Pancreas (tissue), 10 donors: Measurements from ENCODE around the gene COTL1. TPM values are rescaled to one million over a fixed set of nuclear protein-coding genes. Genes with fewer than 3 reads are reported as not detected.
A peak's percentile ranks its signal among the peaks of the same experiment; 100 is the strongest.

Experiments
- ATAC-seq, 4 donors: fragments of 200-7000 bp; cut with Tn5 transposase; one replicate each; pipeline versions ENCODE4 v1.8.0 to v1.9.1; 2020; ENCODE audit warnings: mild to moderate bottlenecking in 4 of 4, moderate library complexity in 4 of 4
- DNase-seq, 6 donors: peaks; one replicate each; pipeline ENCODE4 v3.0.0-alpha.2; 2020
- FAIRE-seq: peaks from 2 replicates; lab custom pipeline; 2012; peaks lifted over from hg19 to GRCh38; lab: Jason Lieb, UNC
- H3K27ac ChIP-seq, 4 donors: fragments of 200-600 bp; sonication (generic); 1 replicate in 3 of 4; 2 replicates in 1 of 4; pipeline versions ENCODE4 v1.5.0 to v1.8.0; 2020
- H3K27me3 ChIP-seq, 4 donors: fragments of 200-600 bp; one replicate each; pipeline ENCODE4 v1.8.0; 2021
- H3K36me3 ChIP-seq, 3 donors: fragments of 200-600 bp; sonication (generic) in 1 of 3; one replicate each; pipeline versions ENCODE4 v1.5.0 to v1.8.0; 2020 to 2021
- H3K4me1 ChIP-seq, 3 donors: fragments of 200-600 bp; one replicate each; pipeline ENCODE4 v1.8.0; 2021
- H3K4me3 ChIP-seq, 4 donors: fragments of 200-600 bp; sonication (generic) in 2 of 4; one replicate each; pipeline versions ENCODE4 v1.5.0 to v1.8.0; 2020 to 2021
- H3K9me3 ChIP-seq, 4 donors: fragments of 200-600 bp; one replicate each; pipeline ENCODE4 v1.8.0; 2021
- WGBS, 2 donors: extraction: QIAGEN DNeasy Blood & Tissue Kit; methylation state at CpG; one replicate each; pipeline ENCODE4 v1.1.7; 2013; 5-methylcytosine and 5-hydroxymethylcytosine counted together
- intact Hi-C, 3 donors: fragments of 100-400 bp; cut with DNase I; formaldehyde crosslinking; loops; one replicate each; pipeline versions ENCODE4 v1.11.1 to v1.14.2; 2022
- polyA plus RNA-seq, 2 donors: library from polyadenylated mRNA; stranded (reverse); fragments of 200-250 nt; gene quantifications; one replicate each; pipeline ENCODE4 v1.2.3, GENCODE V29; 2013
- total RNA-seq, 6 donors: library from RNA; stranded (reverse); fragmentation: NEBNext Ultra II Directional in 4 of 6; extraction: Animal tissue kit (Norgen Biotek cat#: 25700) in 4 of 6; gene quantifications; one replicate each; pipeline versions ENCODE4 v1.2.1 to v1.2.4, GENCODE V29; 2021 to 2023
- TF ChIP-seq, protein P1 (sequence below), 4 donors: fragments of 200-600 bp; sonication (generic) in 3 of 4; IDR thresholded peaks; one replicate each; pipeline versions ENCODE4 v1.5.0 to v1.8.0; 2021; ENCODE audit warnings: antibody characterized with exemption in 4 of 4
- donor health status: healthy with polysubstance abuse.
- donor health status: DM: no; HTN: no; CAD: no; lungs with moderate emphysema.
- donor health status: DM: no; HTN: no; CAD: no.
- donor health status: control.
- donor health status: control.
- donor health status: Bipolar disorder and iron deficiency.
- donor health status: DM: yes; HTN: yes; CAD: no.
- donor health status: DM: no; HTN: no; CAD: no.
- donor health status: DM: no; HTN: no; CAD: no.
- donor health status: DM: yes; HTN: yes; CAD: no.

Gene COTL1
- total and polyA plus RNA-seq, 8 donors, result 6.8 to 44.3 (median 19.1) TPM

DNA sequence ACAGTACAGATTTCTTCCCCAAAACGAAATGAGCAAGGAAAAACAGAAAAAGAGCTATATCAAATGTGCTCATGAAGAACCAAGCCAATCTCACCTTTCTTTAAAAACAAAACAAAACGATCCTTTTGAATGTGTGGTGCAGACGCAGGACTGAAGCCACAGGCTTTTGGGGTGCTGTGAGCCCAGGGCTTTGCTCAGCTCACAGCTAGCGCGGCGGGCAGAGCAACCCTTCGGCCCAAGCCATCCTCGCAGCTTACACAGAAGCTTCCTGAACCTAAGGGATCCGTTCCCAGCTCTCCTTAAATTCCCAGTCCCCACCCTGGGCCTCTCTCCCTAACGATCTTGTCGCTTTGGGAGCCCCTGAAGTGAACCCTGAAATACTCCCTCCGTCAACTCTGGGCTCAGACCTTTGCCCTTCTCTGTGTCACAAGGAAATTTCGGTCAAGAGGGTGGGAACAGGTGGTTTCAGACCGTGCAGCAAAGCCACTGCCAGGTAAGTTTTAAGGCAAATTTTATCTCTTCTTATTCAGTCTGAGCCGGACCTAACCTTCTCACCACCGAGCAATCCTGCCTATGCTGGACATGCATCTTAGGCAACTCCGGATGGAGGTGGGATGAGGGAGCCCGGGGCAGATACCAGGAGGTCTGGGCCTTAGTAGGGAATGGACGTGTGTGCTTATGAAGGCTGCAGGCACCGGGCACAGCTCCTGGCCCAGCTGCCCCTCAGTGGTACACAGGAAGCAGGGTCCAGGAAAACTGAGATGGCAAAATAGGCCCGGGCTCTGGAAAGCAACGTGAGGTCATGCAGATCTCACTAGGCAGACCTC, 52.0 kb downstream of the COTL1 start:
- Histone ChIP-seq H3K4me3 (no peak overlapping the region), H3K27ac (no peak overlapping the region), H3K36me3 (no peaks in the 10 kb centered on the region), H3K9me3 (no peaks in the 10 kb centered on the region), H3K4me1 (peaks cover 4 to 13% (median 4%) of the 10 kb centered on the region in 3 donors), H3K27me3 (no peaks in the 10 kb centered on the region)
- intact Hi-C loops, result no loop called here
- ATAC-seq (no peak), DNase-seq (peak in 1 of 6 donors; percentile 24), FAIRE-seq (no peak)
- TF ChIP-seq, protein P1, sequence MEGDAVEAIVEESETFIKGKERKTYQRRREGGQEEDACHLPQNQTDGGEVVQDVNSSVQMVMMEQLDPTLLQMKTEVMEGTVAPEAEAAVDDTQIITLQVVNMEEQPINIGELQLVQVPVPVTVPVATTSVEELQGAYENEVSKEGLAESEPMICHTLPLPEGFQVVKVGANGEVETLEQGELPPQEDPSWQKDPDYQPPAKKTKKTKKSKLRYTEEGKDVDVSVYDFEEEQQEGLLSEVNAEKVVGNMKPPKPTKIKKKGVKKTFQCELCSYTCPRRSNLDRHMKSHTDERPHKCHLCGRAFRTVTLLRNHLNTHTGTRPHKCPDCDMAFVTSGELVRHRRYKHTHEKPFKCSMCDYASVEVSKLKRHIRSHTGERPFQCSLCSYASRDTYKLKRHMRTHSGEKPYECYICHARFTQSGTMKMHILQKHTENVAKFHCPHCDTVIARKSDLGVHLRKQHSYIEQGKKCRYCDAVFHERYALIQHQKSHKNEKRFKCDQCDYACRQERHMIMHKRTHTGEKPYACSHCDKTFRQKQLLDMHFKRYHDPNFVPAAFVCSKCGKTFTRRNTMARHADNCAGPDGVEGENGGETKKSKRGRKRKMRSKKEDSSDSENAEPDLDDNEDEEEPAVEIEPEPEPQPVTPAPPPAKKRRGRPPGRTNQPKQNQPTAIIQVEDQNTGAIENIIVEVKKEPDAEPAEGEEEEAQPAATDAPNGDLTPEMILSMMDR (IDR thresholded peaks at IDR 0.05), result no peak
- WGBS, 2 donors, result 86 to 90% methylated on average over 22 of the region's 22 CpGs

DNA sequence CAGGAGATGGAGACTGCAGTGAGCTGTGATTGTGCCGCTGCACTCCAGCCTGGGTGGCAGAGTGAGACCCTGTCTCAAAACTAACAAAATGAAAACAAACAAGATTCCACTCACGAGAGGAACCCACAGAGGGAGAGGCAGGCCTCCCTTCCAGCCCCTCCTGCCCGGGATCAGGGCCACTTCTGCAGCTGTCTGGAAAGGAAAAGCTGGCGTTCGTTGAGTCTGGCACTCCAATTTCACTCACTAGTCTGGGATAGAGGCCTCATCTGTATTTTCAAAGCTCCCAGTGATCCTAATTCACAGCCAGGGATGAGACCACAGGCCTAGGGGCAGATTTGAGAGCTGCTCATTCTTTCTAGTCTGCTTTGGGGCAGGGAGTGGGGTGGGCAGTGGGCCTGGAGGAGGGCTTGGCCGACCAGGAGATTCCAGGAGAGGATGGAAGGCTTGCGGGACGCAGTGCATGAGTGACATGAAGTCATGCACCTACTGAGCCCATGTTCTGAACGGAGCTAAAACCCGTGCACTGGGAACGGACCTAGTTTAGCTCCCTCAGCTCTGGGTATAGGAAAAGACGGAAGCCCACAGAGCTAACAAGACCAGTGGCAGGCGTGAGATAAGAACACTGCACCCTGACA, 54.0 kb downstream of the COTL1 start:
- Histone ChIP-seq H3K4me3 (no peak overlapping the region), H3K36me3 (no peaks in the 10 kb centered on the region), H3K27ac (no peak overlapping the region), H3K4me1 (peaks cover 0 to 2% (median 0%) of the 10 kb centered on the region in 3 donors), H3K27me3 (no peaks in the 10 kb centered on the region), H3K9me3 (no peaks in the 10 kb centered on the region)
- intact Hi-C loops, result no loop called here
- 86 to 90% methylated on average over 13 of the region's 13 CpGs for WGBS, 2 donors
- FAIRE-seq, result no peak
- DNase-seq, result peak in 1 of 6 donors; percentile 21
- no peak for ATAC-seq
- TF ChIP-seq, protein P1 (IDR thresholded peaks at IDR 0.05), result no peak

DNA sequence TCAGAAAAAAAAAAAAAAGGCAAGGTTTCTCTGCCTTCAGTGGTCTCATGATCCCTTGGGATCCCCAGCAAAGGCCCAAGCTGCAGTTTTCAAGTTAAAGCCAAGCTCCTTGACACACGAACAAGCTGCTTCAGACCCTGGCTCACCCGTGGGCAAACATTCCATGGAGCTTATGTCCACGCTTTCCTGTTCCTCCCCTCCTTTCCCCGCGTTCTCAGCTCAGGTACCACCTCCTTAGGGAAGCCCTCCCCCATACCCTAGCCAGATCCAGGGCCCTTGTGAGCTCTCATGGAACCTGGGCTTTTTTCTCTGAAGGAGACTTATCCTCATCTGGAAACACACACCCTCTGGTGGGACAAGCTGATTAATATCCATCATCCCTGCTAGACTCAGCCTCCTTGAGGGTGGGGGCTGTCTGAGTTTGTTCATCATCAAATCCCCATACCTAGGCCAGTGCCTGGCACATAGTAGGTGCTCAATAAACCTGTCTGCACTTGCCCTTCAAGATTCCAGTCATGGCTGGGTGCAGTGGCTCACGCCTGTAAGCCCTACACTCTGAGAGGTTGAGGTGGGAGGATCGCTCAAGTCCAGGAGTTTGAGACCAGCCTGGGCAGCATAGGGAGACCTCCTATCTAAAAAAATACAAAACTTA, 54.7 kb downstream of the COTL1 start:
- no peak for ATAC-seq
- H3K36me3 ChIP-seq, result no peaks in the 10 kb centered on the region
- no peak for DNase-seq
- H3K27ac ChIP-seq, result no peak overlapping the region
- 80 to 86% methylated on average over 7 of the region's 7 CpGs for WGBS, 2 donors
- intact Hi-C loops, result no loop called here
- H3K4me1 ChIP-seq, result no peaks in the 10 kb centered on the region
- TF ChIP-seq, protein P1 (IDR thresholded peaks at IDR 0.05), result no peak
- H3K4me3 ChIP-seq, result no peak overlapping the region
- H3K9me3 ChIP-seq, result no peaks in the 10 kb centered on the region
- H3K27me3 ChIP-seq, result no peaks in the 10 kb centered on the region
- FAIRE-seq, result no peak

DNA sequence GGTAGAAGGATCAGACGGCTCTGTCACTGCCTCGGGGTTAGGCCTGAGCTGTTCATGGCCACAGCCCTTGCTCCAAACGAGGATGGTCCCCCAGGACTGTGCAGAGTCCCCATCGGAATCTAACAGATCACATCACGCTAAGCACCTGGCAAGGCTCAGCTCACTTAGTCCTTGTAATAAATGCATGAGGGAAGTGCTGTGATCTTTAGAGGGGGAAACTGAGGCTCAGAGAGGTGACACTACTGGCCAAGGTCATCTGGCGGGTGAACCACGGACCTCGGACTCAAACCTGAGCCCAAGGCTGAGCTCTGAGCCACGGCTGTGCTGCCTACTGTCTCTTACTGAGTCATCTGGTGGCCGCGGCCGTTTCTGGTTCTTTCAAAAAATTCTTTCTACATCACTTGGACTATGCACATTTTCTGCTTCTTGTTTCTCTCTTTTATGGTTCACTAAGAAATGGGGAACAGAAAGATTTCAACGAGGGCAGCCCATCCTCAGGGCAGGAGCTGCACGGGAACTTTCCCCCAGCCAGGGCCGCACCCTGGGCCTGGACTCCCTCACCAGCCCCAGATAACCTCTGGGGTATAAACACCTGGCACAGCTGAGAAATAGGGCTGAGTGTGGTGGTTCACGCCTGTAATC, 55.6 kb downstream of the COTL1 start:
- no peak for DNase-seq
- H3K4me3 ChIP-seq, result no peak overlapping the region
- H3K9me3 ChIP-seq, result no peaks in the 10 kb centered on the region
- no peak overlapping the region for H3K27ac ChIP-seq
- no peak for FAIRE-seq
- H3K27me3 ChIP-seq, result no peaks in the 10 kb centered on the region
- intact Hi-C loops, result no loop called here
- no peaks in the 10 kb centered on the region for H3K36me3 ChIP-seq
- TF ChIP-seq, protein P1 (IDR thresholded peaks at IDR 0.05), result no peak
- 76 to 79% methylated on average over 16 of the region's 16 CpGs for WGBS, 2 donors
- H3K4me1 ChIP-seq, result no peaks in the 10 kb centered on the region
- peak in 1 of 4 donors; percentile 44 for ATAC-seq
